Activated T-helper 2 cell treated with anti-CD3 and anti-CD28 coated beads, Interferon-gamma antibody, Interleukin-2, Interleukin-4, amounts not matched to agents 10 μg/mL and 5 μg/mL and 100 μg/mL, durations not matched to agents 14 hours and 24 hours and 36 hours (primary cell): Measurements from ENCODE around the gene ACER2. TPM values are rescaled to one million over a fixed set of nuclear protein-coding genes. Genes with fewer than 3 reads are reported as not detected.

Experiments used
- DNase-seq: peaks from one replicate; pipeline ENCODE4 v3.0.0; 2021; ENCODE audit warnings: low spot score
- H3K27ac Mint-ChIP-seq: one replicate; pipeline ENCODE4 v1.8.0; 2021; ENCODE audit warnings: mixed read lengths
- H3K27me3 Mint-ChIP-seq: one replicate; pipeline ENCODE4 v1.8.0; 2021; ENCODE audit warnings: low read depth, mixed read lengths
- H3K36me3 Mint-ChIP-seq: one replicate; pipeline ENCODE4 v1.8.0; 2021; ENCODE audit warnings: low read depth, mixed read lengths
- H3K4me1 Mint-ChIP-seq: one replicate; pipeline ENCODE4 v1.8.0; 2021; ENCODE audit warnings: low read depth, mixed read lengths
- H3K4me3 Mint-ChIP-seq: one replicate; pipeline ENCODE4 v1.8.0; 2021; ENCODE audit warnings: low read depth, mild to moderate bottlenecking, moderate library complexity, mixed read lengths
- H3K9me3 Mint-ChIP-seq: one replicate; pipeline ENCODE4 v1.8.0; 2021; ENCODE audit warnings: mixed read lengths
- intact Hi-C: fragments of 100-400 bp; cut with micrococcal nuclease; formaldehyde crosslinking; loops from one replicate; pipeline ENCODE4 v1.15.1; 2023
- total RNA-seq: library from RNA; stranded (reverse); gene quantifications from 2 replicates; pipeline ENCODE4 v1.2.3, GENCODE V29; 2022

The ACER2 gene
- total RNA-seq, 1 donor from 2014 or later: 1.0 TPM

GRCh38 chr9:19498015-19498414, 89.2 kb downstream of the ACER2 start:
- Mint-ChIP-seq H3K27ac (no peak overlapping the region), H3K4me3 (no peak overlapping the region), H3K9me3 (peaks cover 5% of the 10 kb centered on the region), H3K36me3 (no peaks in the 10 kb centered on the region), H3K4me1 (peaks cover 11% of the 10 kb centered on the region), H3K27me3 (peaks cover 7% of the 10 kb centered on the region)
- intact Hi-C loops: loop anchor here (5.0 kb wide), 1 partner anchor 169 kb away; no protein-coding TSS in a partner anchor
- DNase-seq: no peak

Other genes starting within 250 kb of the ACER2 start
- 19.0 and 25.0 TPM in 2 replicates for gene DENND4C, start 178.3 kb upstream of the ACER2 start, total RNA-seq
- 2,288 and 2,340 TPM in 2 replicates for gene RPS6, start 28.8 kb upstream of the ACER2 start, total RNA-seq